Uterus (tissue), 4 donors: ENCODE data around the gene SERPINI1. TPM values are rescaled to one million over a fixed set of nuclear protein-coding genes. Genes with fewer than 3 reads are reported as not detected.

ENCODE experiments used
- DNase-seq, 2 donors: peaks; one replicate each; pipeline ENCODE4 v3.0.0-alpha.2; 2019 to 2020
- H3K27ac ChIP-seq, 2 donors: fragments of 200-600 bp; sonication (generic); 1 replicate in 1 of 2; 2 replicates in 1 of 2; pipeline ENCODE4 v1.5.1; 2016 to 2018
- H3K27me3 ChIP-seq, 2 donors: fragments of 200-600 bp; sonication (generic); one replicate each; pipeline ENCODE4 v1.5.1; 2018 to 2019; ENCODE audit warnings: control low read depth in 1 of 2
- H3K36me3 ChIP-seq, 2 donors: fragments of 200-600 bp; sonication (generic); one replicate each; pipeline ENCODE4 v1.5.1; 2019; ENCODE audit warnings: control low read depth in 1 of 2
- H3K4me1 ChIP-seq, 2 donors: fragments of 200-600 bp; sonication (generic); one replicate each; pipeline ENCODE4 v1.5.1; 2018 to 2019; ENCODE audit warnings: control low read depth in 1 of 2
- H3K4me3 ChIP-seq, 2 donors: fragments of 200-600 bp; sonication (generic); 1 replicate in 1 of 2; 2 replicates in 1 of 2; pipeline ENCODE4 v1.5.1; 2018 to 2019; ENCODE audit warnings: mild to moderate bottlenecking in 1 of 2
- H3K9me3 ChIP-seq, 2 donors: fragments of 200-600 bp; sonication (generic); one replicate each; pipeline ENCODE4 v1.5.1; 2019; ENCODE audit warnings: control low read depth in 1 of 2
- CTCF ChIP-seq, 4 experiments: fragments of 200-600 bp in 2 of 4; fragments of 450-650 bp in 2 of 4; sonication (generic) in 2 of 4; IDR thresholded peaks; one replicate each; pipeline ENCODE4 v1.5.1; 2016 to 2019; ENCODE audit warnings: antibody characterized with exemption in 4 of 4, mild to moderate bottlenecking in 2 of 4, moderate library complexity in 1 of 4
- POLR2A ChIP-seq, 2 donors: fragments of 450-650 bp; IDR thresholded peaks; one replicate each; pipeline ENCODE4 v1.6.1; 2016; ENCODE audit warnings: antibody characterized with exemption in 2 of 2, mild to moderate bottlenecking in 1 of 2, moderate library complexity in 1 of 2
- intact Hi-C: fragments of 100-400 bp; cut with DNase I; formaldehyde crosslinking; loops from one replicate; pipeline ENCODE4 v1.15.1; 2023; ENCODE audit warnings: low total_unique reads
- total RNA-seq, 4 donors: library from RNA; depleted of rRNA in 3 of 4; stranded (reverse); fragments of >200 nt in 3 of 4; gene quantifications; one replicate each; pipeline versions ENCODE4 v1.1.0 to v1.2.4, GENCODE V29; 2014 to 2023
- donor health status: DM: yes; HTN: yes; CAD: no.

SERPINI1 gene
- total RNA-seq, 4 donors from 2014 or later, result 2.9 to 35.0 (median 8.8) TPM

- TF ChIP-seq CTCF (IDR thresholded peaks at IDR 0.05) (no peak), POLR2A (IDR thresholded peaks at IDR 0.05) (no peak)
- Histone ChIP-seq H3K4me3 (no peak overlapping the region), H3K36me3 (no peaks in the 10 kb centered on the region), H3K27ac (no peak overlapping the region), H3K4me1 (peaks cover 0 to 4% of the 10 kb centered on the region in 2 donors), H3K27me3 (no peaks in the 10 kb centered on the region), H3K9me3 (no peaks in the 10 kb centered on the region)
- intact Hi-C loops, result no loop called here
- no peak for DNase-seq
Observed at GRCh38 chr3:167728176-167728575, 7.3 kb upstream of the SERPINI1 start.

GRCh38 chr3:167728632-167729323 lies 6.7 kb upstream of the SERPINI1 start:
- intact Hi-C loops, result no loop called here
- Histone ChIP-seq H3K27me3 (no peaks in the 10 kb centered on the region), H3K4me3 (no peak overlapping the region), H3K27ac (no peak overlapping the region), H3K9me3 (no peaks in the 10 kb centered on the region), H3K36me3 (no peaks in the 10 kb centered on the region), H3K4me1 (peaks cover 0 to 4% of the 10 kb centered on the region in 2 donors)
- no peak for TF ChIP-seq POLR2A (IDR thresholded peaks at IDR 0.05)
- no peak for TF ChIP-seq CTCF (IDR thresholded peaks at IDR 0.05)
- no peak for DNase-seq

DNA sequence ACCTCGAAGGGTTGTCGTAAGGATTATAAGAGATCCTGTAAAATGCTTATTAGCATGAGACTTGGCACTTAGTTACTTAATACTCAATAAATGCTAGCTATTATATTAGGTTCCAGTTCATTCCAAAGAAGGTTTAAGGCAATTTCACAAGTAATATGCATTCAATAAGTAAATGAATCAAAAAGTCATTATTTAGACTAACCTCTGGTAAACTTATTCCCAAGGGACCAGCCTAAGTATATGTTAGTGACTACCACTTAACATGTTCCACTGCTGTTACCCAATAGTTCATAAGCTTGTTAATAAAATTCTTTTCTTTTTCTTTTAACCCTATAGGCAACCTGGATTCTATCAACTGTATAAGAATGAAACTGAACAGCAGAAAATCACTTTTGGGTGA lies 5.9 kb upstream of the SERPINI1 start:
- Histone ChIP-seq H3K9me3 (no peaks in the 10 kb centered on the region), H3K4me1 (peaks cover 0 to 4% of the 10 kb centered on the region in 2 donors), H3K27me3 (no peaks in the 10 kb centered on the region), H3K27ac (no peak overlapping the region), H3K4me3 (no peak overlapping the region), H3K36me3 (no peaks in the 10 kb centered on the region)
- no peak for DNase-seq
- TF ChIP-seq POLR2A (IDR thresholded peaks at IDR 0.05) (no peak), CTCF (IDR thresholded peaks at IDR 0.05) (no peak)
- intact Hi-C loops, result no loop called here

DNA sequence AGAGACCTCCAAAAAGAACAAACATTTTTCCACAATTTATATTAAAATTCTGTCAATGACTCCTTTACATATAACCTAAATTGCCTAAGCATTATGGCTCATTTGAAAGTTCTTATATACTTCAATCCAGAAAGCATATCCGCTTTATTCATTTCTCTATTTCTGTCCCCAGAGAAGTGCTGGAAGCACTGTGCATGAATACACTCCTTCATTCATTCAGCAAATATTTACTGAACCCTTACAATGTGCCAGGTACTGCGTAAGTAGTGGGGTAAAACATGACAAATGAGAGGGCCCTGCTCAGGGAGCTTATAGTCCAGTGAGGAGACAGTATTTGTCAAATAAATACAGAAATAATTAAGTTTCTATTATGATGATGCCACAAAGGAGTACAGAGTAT lies 4.1 kb upstream of the SERPINI1 start:
- Histone ChIP-seq H3K36me3 (no peaks in the 10 kb centered on the region), H3K4me1 (peaks cover 0 to 4% of the 10 kb centered on the region in 2 donors)
- intact Hi-C loops, result no loop called here

More for the DNA sequence above, 4.1 kb upstream of the SERPINI1 start:
- Histone ChIP-seq H3K4me3 (no peak overlapping the region), H3K27me3 (no peaks in the 10 kb centered on the region), H3K27ac (no peak overlapping the region), H3K9me3 (no peaks in the 10 kb centered on the region)
- no peak for DNase-seq
- no peak for TF ChIP-seq CTCF (IDR thresholded peaks at IDR 0.05)
- TF ChIP-seq POLR2A (IDR thresholded peaks at IDR 0.05), result no peak
